Measurements from ENCODE around the gene SLC25A23.
A peak's percentile ranks its signal among the peaks of the same experiment; 100 is the strongest.
"Not testable (repeated sequence)": the region's sequence is repeated elsewhere in the genome, so short reads cannot be mapped to it uniquely, and the experiment has no call there.

Gene SLC25A23

GRCh38 chr19:6424195-6424938, 35.2 kb downstream of the SLC25A23 start, which contains the start of gene KHSRP:
TSS of gene KHSRP (minus strand) at chr19:6424811. CDS start at chr19:6424701, 110 bp downstream.
- DNase-seq = peak; percentile 20

- DNase-seq = no peak
These were observed 35.9 kb downstream of the SLC25A23 start for GRCh38 chr19:6423499-6424194.

- no peak for DNase-seq
These were observed 38.2 kb downstream of the SLC25A23 start for GRCh38 chr19:6421075-6422014.

GRCh38 chr19:6418562-6418932, 41.0 kb downstream of the SLC25A23 start:
- DNase-seq = no peak

- DNase-seq = no peak
These were observed 41.7 kb downstream of the SLC25A23 start for GRCh38 chr19:6417713-6418561.

- no peak for DNase-seq
These were observed 42.8 kb downstream of the SLC25A23 start for GRCh38 chr19:6416658-6417405.

GRCh38 chr19:6415591-6416190, 43.9 kb downstream of the SLC25A23 start:
- no peak for DNase-seq

GRCh38 chr19:6414793-6415590, 44.6 kb downstream of the SLC25A23 start:
- no peak for DNase-seq

- DNase-seq = no peak
These were observed 45.6 kb downstream of the SLC25A23 start for GRCh38 chr19:6413721-6414643.

GRCh38 chr19:6413291-6413690, 46.3 kb downstream of the SLC25A23 start:
- DNase-seq = no peak

GRCh38 chr19:6412447-6413091, 47.0 kb downstream of the SLC25A23 start:
- DNase-seq = no peak

GRCh38 chr19:6412061-6412446, 47.5 kb downstream of the SLC25A23 start:
- no peak for DNase-seq

GRCh38 chr19:6409346-6409745, 50.2 kb downstream of the SLC25A23 start:
- no peak for DNase-seq

- DNase-seq = no peak
These were observed 53.2 kb downstream of the SLC25A23 start for GRCh38 chr19:6406401-6406800.

GRCh38 chr19:6402837-6403608, 56.6 kb downstream of the SLC25A23 start:
- no peak for DNase-seq

- no peak for DNase-seq
These were observed 57.5 kb downstream of the SLC25A23 start for GRCh38 chr19:6402058-6402457.

GRCh38 chr19:6400062-6400944, 59.3 kb downstream of the SLC25A23 start:
- DNase-seq = not testable (repeated sequence)

Data from activated T-cell treated with anti-CD3 and anti-CD28 coated beads for 4 hours (primary cell).